SK-N-MC (cell line): Measurements from ENCODE around the gene ARHGEF28.

Source experiments
- DNase-seq: peaks from one replicate; pipeline ENCODE4 v3.0.0-alpha.2; 2011; ENCODE audit warnings: low read depth, low spot score
- H3K27ac ChIP-seq: fragments of 200-600 bp; sonication (generic); 2 replicates; pipeline ENCODE4 v1.5.1; 2016; ENCODE audit warnings: mixed run types
- H3K36me3 ChIP-seq: fragments of 200-600 bp; sonication (generic); 2 replicates; pipeline ENCODE4 v1.6.1; 2017; ENCODE audit warnings: antibody characterized with exemption, low read length, mixed read lengths; ENCODE audit not compliant: insufficient read depth
- H3K4me3 ChIP-seq: fragments of 200-600 bp; sonication (generic); 2 replicates; pipeline ENCODE4 v1.5.1; 2016
- H3K9ac ChIP-seq: fragments of 200-600 bp; sonication (generic); 2 replicates; pipeline ENCODE4 v1.8.0; 2017; ENCODE audit warnings: mixed run types, mixed read lengths; ENCODE audit not compliant: insufficient read length
- H3K9me3 ChIP-seq: fragments of 200-600 bp; sonication (generic); 2 replicates; pipeline ENCODE4 v1.6.1; 2017; ENCODE audit warnings: low read depth, mild to moderate bottlenecking, antibody characterized with exemption, low read length, moderate library complexity, mixed read lengths
- EZH2 ChIP-seq: fragments of 200-600 bp; sonication (generic); IDR thresholded peaks from one replicate; pipeline ENCODE4 v1.6.1; 2017; ENCODE audit warnings: antibody characterized with exemption
- FOXP2 ChIP-seq: optimal IDR thresholded peaks from 2 replicates; pipeline ENCODE3; 2011; ENCODE audit warnings: mild to moderate bottlenecking, moderate library complexity; ENCODE audit not compliant: insufficient read depth; ENCODE audit errors: extremely low read length, control extremely low read depth
- POLR2AphosphoS5 ChIP-seq: IDR thresholded peaks from 2 replicates; pipeline ENCODE4 v1.6.1; 2012; ENCODE audit warnings: mild to moderate bottlenecking, low read depth, low read length, borderline replicate concordance

ARHGEF28 gene

DNA sequence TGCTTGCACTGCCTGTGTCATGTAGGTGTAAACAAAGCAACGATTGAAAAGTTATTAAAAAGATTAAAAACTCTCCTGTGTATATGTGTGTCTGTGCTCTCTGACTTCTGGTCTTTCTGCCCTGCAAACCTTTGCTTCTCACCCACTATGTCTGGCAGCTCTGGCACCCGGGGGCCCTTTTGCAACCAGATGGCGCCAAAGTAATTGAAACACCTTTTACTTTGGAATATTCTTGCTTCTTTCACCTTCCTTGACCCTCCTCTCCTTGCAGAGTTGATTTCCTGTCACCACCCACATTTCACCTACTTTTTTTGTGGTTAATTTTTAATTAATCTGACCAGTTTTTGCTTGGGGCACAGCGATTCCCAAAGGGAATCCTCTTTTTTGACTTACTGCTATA is 275.5 kb downstream of the ARHGEF28 start:
- H3K9me3 ChIP-seq, result no peaks in the 10 kb centered on the region
- H3K36me3 ChIP-seq, result no peaks in the 10 kb centered on the region
- no peak overlapping the region for H3K27ac ChIP-seq
- no peak overlapping the region for H3K4me3 ChIP-seq
- TF ChIP-seq EZH2, result no peak
- no peak for TF ChIP-seq FOXP2
- no peak overlapping the region for H3K9ac ChIP-seq
- DNase-seq, result no peak

GRCh38 chr5:73902327-73903051 is 276.5 kb downstream of the ARHGEF28 start:
- no peaks in the 10 kb centered on the region for H3K36me3 ChIP-seq
- H3K9ac ChIP-seq, result no peak overlapping the region
- H3K9me3 ChIP-seq, result no peaks in the 10 kb centered on the region
- TF ChIP-seq EZH2 (no peak), FOXP2 (no peak), POLR2AphosphoS5 (no peak)
- no peak overlapping the region for H3K27ac ChIP-seq
- H3K4me3 ChIP-seq, result no peak overlapping the region
- peak; percentile 44 for DNase-seq

DNA sequence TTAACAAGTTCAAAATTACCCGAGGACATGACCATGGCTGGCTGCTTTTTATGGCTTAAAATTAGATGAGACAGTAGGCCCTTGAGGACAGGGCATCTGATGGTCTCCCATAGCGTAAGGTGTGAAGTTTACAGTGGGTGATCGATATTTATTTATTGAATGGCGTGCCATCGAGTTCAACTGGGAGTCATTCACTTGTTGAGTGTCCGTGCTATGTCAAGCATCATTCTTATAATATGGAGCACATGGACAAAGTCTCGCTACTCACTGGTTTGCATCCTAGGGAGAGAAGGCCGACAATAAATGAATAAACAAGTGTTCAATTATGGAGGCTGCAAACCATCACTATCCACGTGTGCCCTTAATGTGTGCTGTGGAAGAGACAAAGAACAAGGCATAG is 277.2 kb downstream of the ARHGEF28 start:
- DNase-seq, result no peak
- Histone ChIP-seq H3K27ac (no peak overlapping the region), H3K9me3 (no peaks in the 10 kb centered on the region), H3K4me3 (no peak overlapping the region), H3K9ac (no peak overlapping the region), H3K36me3 (no peaks in the 10 kb centered on the region)
- TF ChIP-seq EZH2, result no peak
- no peak for TF ChIP-seq FOXP2
- no peak for TF ChIP-seq POLR2AphosphoS5

DNA sequence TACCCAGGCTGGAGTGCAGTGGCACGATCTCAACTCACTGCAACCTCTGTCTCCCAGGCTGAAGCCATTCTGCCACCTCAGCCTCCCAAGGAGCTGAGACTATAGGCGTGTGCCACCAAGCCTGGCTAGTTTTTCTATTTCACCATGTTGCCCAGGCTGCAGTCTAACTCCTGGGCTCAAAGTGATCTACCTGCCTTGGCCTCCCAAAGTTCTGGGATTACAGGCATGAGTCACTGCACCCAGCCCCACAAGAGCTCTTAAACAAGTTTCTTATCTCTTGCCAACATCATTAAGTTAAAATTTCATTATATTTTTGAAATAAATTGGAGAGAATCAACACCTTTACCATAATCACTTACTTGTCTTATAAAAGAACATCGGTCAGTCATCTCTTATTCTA is 280.3 kb downstream of the ARHGEF28 start:
- TF ChIP-seq FOXP2 (no peak), EZH2 (no peak), POLR2AphosphoS5 (no peak)
- H3K4me3 ChIP-seq, result no peak overlapping the region
- no peaks in the 10 kb centered on the region for H3K36me3 ChIP-seq
- H3K9ac ChIP-seq, result no peak overlapping the region
- no peaks in the 10 kb centered on the region for H3K9me3 ChIP-seq
- no peak overlapping the region for H3K27ac ChIP-seq
- no peak for DNase-seq

DNA sequence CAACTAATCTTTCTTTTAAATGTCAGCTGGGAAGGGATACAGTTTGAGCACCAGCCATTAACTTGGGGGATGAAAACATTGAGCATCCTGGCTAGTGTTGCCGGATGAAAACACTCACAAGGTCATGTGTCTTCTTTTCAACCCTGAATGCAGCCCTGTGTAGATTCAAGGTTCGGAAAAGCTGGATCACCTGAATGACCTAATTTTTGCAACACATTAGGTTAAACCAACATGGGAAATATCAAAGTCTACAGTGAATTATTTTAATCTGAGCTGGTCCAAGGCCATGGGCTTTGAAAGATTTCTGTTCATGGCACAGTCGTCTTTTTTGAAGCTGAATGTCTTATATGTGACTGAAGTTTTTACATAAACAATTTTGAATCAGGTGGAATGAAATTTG is 281.2 kb downstream of the ARHGEF28 start:
- TF ChIP-seq POLR2AphosphoS5 (no peak), FOXP2 (no peak), EZH2 (no peak)
- Histone ChIP-seq H3K9ac (no peak overlapping the region), H3K4me3 (no peak overlapping the region), H3K27ac (no peak overlapping the region), H3K36me3 (no peaks in the 10 kb centered on the region), H3K9me3 (no peaks in the 10 kb centered on the region)
- DNase-seq, result no peak

GRCh38 chr5:73908395-73908794 is 282.4 kb downstream of the ARHGEF28 start:
- Histone ChIP-seq H3K9me3 (no peaks in the 10 kb centered on the region), H3K27ac (no peak overlapping the region), H3K36me3 (no peaks in the 10 kb centered on the region), H3K4me3 (no peak overlapping the region), H3K9ac (no peak overlapping the region)
- TF ChIP-seq EZH2 (no peak), FOXP2 (no peak)
- DNase-seq, result no peak

DNA sequence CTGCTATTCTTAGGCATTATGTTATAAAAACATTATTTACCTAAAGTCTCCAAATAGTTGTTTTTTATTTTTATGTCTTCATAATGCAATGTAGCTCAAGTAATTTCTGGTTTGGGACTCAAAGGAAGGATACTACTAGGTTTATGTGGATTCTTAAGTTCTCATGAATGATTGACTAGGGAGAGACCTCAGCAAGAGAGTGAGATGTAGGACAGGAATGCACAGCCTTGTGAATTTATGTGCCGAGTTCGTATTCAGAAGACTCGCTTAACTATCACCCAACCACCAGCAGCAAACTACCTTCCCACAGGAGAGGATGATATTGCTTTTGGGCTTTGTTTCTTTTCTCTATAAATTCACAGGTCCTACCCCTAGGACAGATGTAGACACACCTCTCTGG is 282.9 kb downstream of the ARHGEF28 start:
- DNase-seq, result no peak
- no peaks in the 10 kb centered on the region for H3K9me3 ChIP-seq
- H3K9ac ChIP-seq, result no peak overlapping the region
- no peak overlapping the region for H3K4me3 ChIP-seq
- TF ChIP-seq FOXP2 (no peak), POLR2AphosphoS5 (no peak), EZH2 (no peak)
- H3K27ac ChIP-seq, result no peak overlapping the region
- H3K36me3 ChIP-seq, result no peaks in the 10 kb centered on the region

DNA sequence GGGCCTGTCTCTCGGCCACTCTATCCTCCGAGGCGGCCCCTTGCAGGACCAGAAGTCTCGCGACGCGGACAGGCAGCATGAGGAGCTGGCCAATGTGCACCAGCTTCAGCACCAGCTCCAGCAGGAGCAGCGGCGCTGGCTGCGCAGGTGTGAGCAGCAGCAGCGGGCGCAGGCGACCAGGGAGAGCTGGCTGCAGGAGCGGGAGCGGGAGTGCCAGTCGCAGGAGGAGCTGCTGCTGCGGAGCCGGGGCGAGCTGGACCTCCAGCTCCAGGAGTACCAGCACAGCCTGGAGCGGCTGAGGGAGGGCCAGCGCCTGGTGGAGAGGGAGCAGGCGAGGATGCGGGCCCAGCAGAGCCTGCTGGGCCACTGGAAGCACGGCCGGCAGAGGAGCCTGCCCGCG is 283.5 kb downstream of the ARHGEF28 start:
- Histone ChIP-seq H3K36me3 (no peaks in the 10 kb centered on the region), H3K4me3 (no peak overlapping the region), H3K9me3 (no peaks in the 10 kb centered on the region), H3K27ac (no peak overlapping the region), H3K9ac (no peak overlapping the region)
- no peak for TF ChIP-seq EZH2
- TF ChIP-seq POLR2AphosphoS5, result no peak
- no peak for TF ChIP-seq FOXP2
- no peak for DNase-seq

GRCh38 chr5:73911761-73912393 is 285.9 kb downstream of the ARHGEF28 start:
- Histone ChIP-seq H3K4me3 (no peak overlapping the region), H3K27ac (no peak overlapping the region), H3K36me3 (no peaks in the 10 kb centered on the region), H3K9me3 (no peaks in the 10 kb centered on the region), H3K9ac (no peak overlapping the region)
- no peak for DNase-seq
- TF ChIP-seq EZH2 (no peak), FOXP2 (no peak), POLR2AphosphoS5 (no peak)
